Sigmoid colon (tissue), 7 donors: ENCODE measurements around the gene CCNJ. TPM values are rescaled to one million over a fixed set of nuclear protein-coding genes. Genes with fewer than 3 reads are reported as not detected.
A peak's percentile ranks its signal among the peaks of the same experiment; 100 is the strongest.

Experiments used
- DNase-seq: peaks from one replicate; pipeline ENCODE4 v3.0.0-alpha.2; 2019
- H3K27ac ChIP-seq, 4 donors: fragments of 200-600 bp; sonication (generic); one replicate each; pipeline ENCODE4 v1.5.1; 2016 to 2019; ENCODE audit warnings: mild to moderate bottlenecking in 1 of 4
- H3K27me3 ChIP-seq, 3 donors: fragments of 200-600 bp; sonication (generic); one replicate each; pipeline ENCODE4 v1.5.1; 2019; ENCODE audit warnings: mild to moderate bottlenecking in 1 of 3
- H3K36me3 ChIP-seq, 4 donors: fragments of 200-600 bp; sonication (generic); one replicate each; pipeline ENCODE4 v1.5.1; 2016 to 2019
- H3K4me1 ChIP-seq, 4 donors: fragments of 200-600 bp; sonication (generic); one replicate each; pipeline ENCODE4 v1.5.1; 2017 to 2019
- H3K4me3 ChIP-seq, 4 donors: fragments of 200-600 bp; sonication (generic); one replicate each; pipeline ENCODE4 v1.5.1; 2017 to 2019; ENCODE audit warnings: mild to moderate bottlenecking in 2 of 4, moderate library complexity in 1 of 4
- H3K9me3 ChIP-seq, 4 donors: fragments of 200-600 bp in 3 of 4; sonication (generic) in 3 of 4; one replicate each; pipeline versions ENCODE4 v1.5.1 to v1.6.1; 2013 to 2019
- CTCF ChIP-seq, 4 experiments: fragments of 450-650 bp in 3 of 4; fragments of 200-600 bp in 1 of 4; IDR thresholded peaks; one replicate each; pipeline ENCODE4 v1.5.1; 2016 to 2019; ENCODE audit warnings: antibody characterized with exemption in 4 of 4, mild to moderate bottlenecking in 3 of 4, moderate library complexity in 2 of 4
- EP300 ChIP-seq, 4 donors: sonication (generic); formaldehyde crosslinking; IDR thresholded peaks; one replicate each; pipeline ENCODE4 v1.6.1; 2017; ENCODE audit warnings: antibody characterized with exemption in 4 of 4
- POLR2A ChIP-seq, 2 donors: fragments of 450-650 bp; IDR thresholded peaks; one replicate each; pipeline ENCODE4 v1.6.1; 2016; ENCODE audit warnings: antibody characterized with exemption in 2 of 2, mild to moderate bottlenecking in 2 of 2, moderate library complexity in 2 of 2
- POLR2AphosphoS5 ChIP-seq, 4 donors: sonication (generic); formaldehyde crosslinking; IDR thresholded peaks; one replicate each; pipeline ENCODE4 v1.6.1; 2017; ENCODE audit warnings: antibody characterized with exemption in 4 of 4
- WGBS, 2 donors: extraction: QIAGEN DNeasy Blood & Tissue Kit; methylation state at CpG; one replicate each; pipeline ENCODE4 v1.1.7; 2013; 5-methylcytosine and 5-hydroxymethylcytosine counted together
- intact Hi-C: fragments of 100-400 bp; cut with DNase I; formaldehyde crosslinking; loops from one replicate; pipeline ENCODE4 v1.15.1; 2023
- polyA plus RNA-seq, 3 donors: library from polyadenylated mRNA; stranded (reverse); fragments of 200-250 nt; gene quantifications; one replicate each; pipeline ENCODE4 v1.2.3, GENCODE V29; 2013
- total RNA-seq, 4 donors: library from RNA; depleted of rRNA; stranded (reverse); fragments of >200 nt; gene quantifications; one replicate each; pipeline ENCODE4 v1.1.0, GENCODE V29; 2016
- donor health status: healthy with polysubstance abuse.
- donor health status: Bipolar disorder and iron deficiency.
- donor health status: healthy.

Gene CCNJ
- total and polyA plus RNA-seq, 7 donors, result 1.8 to 6.4 (median 3.5) TPM

GRCh38 chr10:96017191-96017687 is 26.1 kb upstream of the CCNJ start:
- DNase-seq, result no peak
- H3K4me3 ChIP-seq, result no peak overlapping the region
- no peaks in the 10 kb centered on the region for H3K36me3 ChIP-seq
- peaks cover 0 to 10% (median 7%) of the 10 kb centered on the region in 4 donors for H3K4me1 ChIP-seq
- intact Hi-C loops, result loop anchor here (2.0 to 10.0 kb wide), 3 partner anchors 110 to 276 kb away; no protein-coding TSS in a partner anchor
- 13 to 18% methylated on average over 5 of the region's 5 CpGs for WGBS, 2 donors
- H3K9me3 ChIP-seq, result no peaks in the 10 kb centered on the region
- no peaks in the 10 kb centered on the region for H3K27me3 ChIP-seq
- TF ChIP-seq CTCF (IDR thresholded peaks at IDR 0.05), result peak; percentile 47 to 71 (median 58)
- TF ChIP-seq EP300 (IDR thresholded peaks at IDR 0.05), result peak in 2 of 4 donors; percentile 48 to 49
- peak; percentile 68 to 88 (median 85) for TF ChIP-seq POLR2AphosphoS5 (IDR thresholded peaks at IDR 0.05)
- no peak for TF ChIP-seq POLR2A (IDR thresholded peaks at IDR 0.05)
- H3K27ac ChIP-seq, result no peak overlapping the region

- H3K27ac ChIP-seq, result no peak overlapping the region
- H3K9me3 ChIP-seq, result no peaks in the 10 kb centered on the region
- no peak overlapping the region for H3K4me3 ChIP-seq
- DNase-seq, result no peak
- intact Hi-C loops, result no loop called here
- TF ChIP-seq POLR2AphosphoS5 (IDR thresholded peaks at IDR 0.05) (no peak), CTCF (IDR thresholded peaks at IDR 0.05) (no peak), POLR2A (IDR thresholded peaks at IDR 0.05) (no peak), EP300 (IDR thresholded peaks at IDR 0.05) (no peak)
- WGBS, 2 donors, result 85 to 90% methylated on average over 1 of the region's 1 CpG
- H3K36me3 ChIP-seq, result no peaks in the 10 kb centered on the region
- H3K4me1 ChIP-seq, result peaks cover 0 to 27% (median 16%) of the 10 kb centered on the region in 4 donors
- H3K27me3 ChIP-seq, result no peaks in the 10 kb centered on the region
These were observed 22.1 kb upstream of the CCNJ start for GRCh38 chr10:96021332-96021731.

GRCh38 chr10:96022739-96023138 is 20.6 kb upstream of the CCNJ start:
- intact Hi-C loops, result no loop called here
- Histone ChIP-seq H3K4me3 (no peak overlapping the region), H3K27me3 (no peaks in the 10 kb centered on the region), H3K27ac (peak overlapping the region in 3 of 4 donors; percentile 23 to 43 (median 39)), H3K9me3 (no peaks in the 10 kb centered on the region), H3K36me3 (no peaks in the 10 kb centered on the region), H3K4me1 (peaks cover 0 to 18% (median 9%) of the 10 kb centered on the region in 4 donors)
- DNase-seq, result no peak
- 93 to 98% methylated on average over 2 of the region's 2 CpGs for WGBS, 2 donors
- TF ChIP-seq POLR2A (IDR thresholded peaks at IDR 0.05) (no peak), EP300 (IDR thresholded peaks at IDR 0.05) (no peak), POLR2AphosphoS5 (IDR thresholded peaks at IDR 0.05) (no peak), CTCF (IDR thresholded peaks at IDR 0.05) (no peak)

GRCh38 chr10:96023168-96023567 is 20.2 kb upstream of the CCNJ start:
- DNase-seq, result no peak
- intact Hi-C loops, result no loop called here
- Histone ChIP-seq H3K27me3 (no peaks in the 10 kb centered on the region), H3K4me3 (no peak overlapping the region), H3K36me3 (no peaks in the 10 kb centered on the region), H3K9me3 (no peaks in the 10 kb centered on the region), H3K27ac (peak overlapping the region in 3 of 4 donors; percentile 23 to 43 (median 39)), H3K4me1 (peaks cover 0 to 18% (median 9%) of the 10 kb centered on the region in 4 donors)
- TF ChIP-seq POLR2AphosphoS5 (IDR thresholded peaks at IDR 0.05) (peak in 1 of 4 donors; percentile 12), POLR2A (IDR thresholded peaks at IDR 0.05) (no peak)

- Histone ChIP-seq H3K36me3 (no peaks in the 10 kb centered on the region), H3K9me3 (no peaks in the 10 kb centered on the region), H3K27ac (no peak overlapping the region), H3K4me1 (peaks cover 0 to 18% (median 9%) of the 10 kb centered on the region in 4 donors), H3K27me3 (no peaks in the 10 kb centered on the region), H3K4me3 (no peak overlapping the region)
- WGBS, 2 donors, result 90 to 92% methylated on average over 3 of the region's 3 CpGs
- intact Hi-C loops, result no loop called here
- DNase-seq, result no peak
- no peak for TF ChIP-seq EP300 (IDR thresholded peaks at IDR 0.05)
- no peak for TF ChIP-seq POLR2AphosphoS5 (IDR thresholded peaks at IDR 0.05)
- no peak for TF ChIP-seq CTCF (IDR thresholded peaks at IDR 0.05)
- TF ChIP-seq POLR2A (IDR thresholded peaks at IDR 0.05), result no peak
These were observed 17.8 kb upstream of the CCNJ start for GRCh38 chr10:96025566-96025965.
